ENCODE measurements around the gene SENP3. TPM values are rescaled to one million over a fixed set of nuclear protein-coding genes. Genes with fewer than 3 reads are reported as not detected.

SENP3 gene
- 59.5 and 61.3 TPM in 2 replicates for total RNA-seq (2014; rRNA removed; shearing (Covaris generic))

DNA sequence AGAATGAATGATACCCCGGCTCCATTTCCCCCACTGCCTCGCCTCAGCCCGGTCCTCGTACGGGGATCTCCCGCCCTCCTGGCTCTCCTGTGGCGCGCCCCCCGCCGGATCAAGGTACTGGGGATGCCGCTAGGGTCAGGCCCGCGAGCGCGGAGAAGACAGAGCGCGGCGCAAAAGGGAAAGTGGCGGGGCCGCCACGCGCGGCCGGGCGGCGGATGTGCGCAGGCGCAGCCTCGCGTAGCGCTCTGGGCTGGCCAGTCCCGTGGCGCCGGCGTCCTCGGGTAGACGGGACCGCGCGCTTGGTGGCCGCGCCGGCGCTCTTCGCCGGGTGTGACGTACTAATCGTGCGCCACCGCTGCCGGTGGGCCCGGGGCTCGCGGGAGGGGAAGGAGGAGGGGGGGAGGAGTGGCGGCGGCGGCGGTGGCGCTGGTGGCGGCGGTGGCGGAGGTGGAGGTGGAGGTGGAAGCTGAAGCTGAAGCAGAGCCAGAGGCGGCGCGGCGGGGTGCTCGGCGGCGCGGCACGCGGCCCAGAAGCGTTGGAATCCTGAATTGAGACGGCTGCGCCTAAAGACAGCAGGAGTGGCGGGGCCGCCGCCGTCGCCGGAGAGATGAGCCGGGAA lies at the start of gene SENP3:
SENP3 (plus strand) TSS at position 331 of the 619 bp plus-strand sequence. CDS start 1,158 bp downstream, outside the sequence.
- DNase-seq (ENCODE audit: low spot score) = peak; percentile 72

DNA sequence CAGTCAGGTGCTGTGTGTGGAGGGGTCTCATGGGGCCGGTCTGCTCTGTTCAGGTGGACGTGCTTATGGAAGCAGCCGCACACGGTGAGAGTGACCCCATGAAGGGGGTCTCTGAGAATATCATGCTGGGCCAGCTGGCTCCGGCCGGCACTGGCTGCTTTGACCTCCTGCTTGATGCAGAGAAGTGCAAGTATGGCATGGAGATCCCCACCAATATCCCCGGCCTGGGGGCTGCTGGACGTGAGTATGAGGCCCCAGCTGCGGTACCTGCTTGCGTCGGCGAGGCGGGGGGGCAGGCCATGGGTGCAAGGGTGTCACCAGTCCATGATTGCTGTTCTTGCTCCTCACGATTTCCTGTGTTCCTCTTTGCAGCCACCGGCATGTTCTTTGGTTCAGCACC lies 49.6 kb upstream of the SENP3 start:
- no peak for DNase-seq (ENCODE audit: low spot score)

DNA sequence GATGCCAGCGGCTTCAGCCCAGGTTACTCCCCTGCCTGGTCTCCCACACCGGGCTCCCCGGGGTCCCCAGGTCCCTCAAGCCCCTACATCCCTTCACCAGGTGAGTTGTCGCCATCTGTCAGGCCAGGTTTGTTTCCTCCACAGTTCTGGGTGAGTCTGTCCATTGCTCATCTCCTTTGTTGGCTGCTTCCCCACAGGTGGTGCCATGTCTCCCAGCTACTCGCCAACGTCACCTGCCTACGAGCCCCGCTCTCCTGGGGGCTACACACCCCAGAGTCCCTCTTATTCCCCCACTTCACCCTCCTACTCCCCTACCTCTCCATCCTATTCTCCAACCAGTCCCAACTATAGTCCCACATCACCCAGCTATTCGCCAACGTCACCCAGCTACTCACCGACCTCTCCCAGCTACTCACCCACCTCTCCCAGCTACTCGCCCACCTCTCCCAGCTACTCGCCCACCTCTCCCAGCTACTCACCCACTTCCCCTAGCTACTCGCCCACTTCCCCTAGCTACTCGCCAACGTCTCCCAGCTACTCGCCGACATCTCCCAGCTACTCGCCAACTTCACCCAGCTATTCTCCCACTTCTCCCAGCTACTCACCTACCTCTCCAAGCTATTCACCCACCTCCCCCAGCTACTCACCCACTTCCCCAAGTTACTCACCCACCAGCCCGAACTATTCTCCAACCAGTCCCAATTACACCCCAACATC lies 48.7 kb upstream of the SENP3 start:
- DNase-seq (ENCODE audit: low spot score) = no peak

DNA sequence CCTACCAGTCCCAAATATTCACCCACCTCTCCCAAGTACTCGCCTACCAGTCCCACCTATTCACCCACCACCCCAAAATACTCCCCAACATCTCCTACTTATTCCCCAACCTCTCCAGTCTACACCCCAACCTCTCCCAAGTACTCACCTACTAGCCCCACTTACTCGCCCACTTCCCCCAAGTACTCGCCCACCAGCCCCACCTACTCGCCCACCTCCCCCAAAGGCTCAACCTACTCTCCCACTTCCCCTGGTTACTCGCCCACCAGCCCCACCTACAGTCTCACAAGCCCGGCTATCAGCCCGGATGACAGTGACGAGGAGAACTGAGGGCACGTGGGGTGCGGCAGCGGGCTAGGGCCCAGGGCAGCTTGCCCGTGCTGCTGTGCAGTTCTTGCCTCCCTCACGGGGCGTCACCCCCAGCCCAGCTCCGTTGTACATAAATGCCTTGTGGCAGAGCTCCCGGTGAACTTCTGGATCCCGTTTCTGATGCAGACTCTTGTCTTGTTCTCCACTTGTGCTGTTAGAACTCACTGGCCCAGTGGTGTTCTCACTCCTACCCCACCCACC lies 47.8 kb upstream of the SENP3 start:
- no peak for DNase-seq (ENCODE audit: low spot score)

DNA sequence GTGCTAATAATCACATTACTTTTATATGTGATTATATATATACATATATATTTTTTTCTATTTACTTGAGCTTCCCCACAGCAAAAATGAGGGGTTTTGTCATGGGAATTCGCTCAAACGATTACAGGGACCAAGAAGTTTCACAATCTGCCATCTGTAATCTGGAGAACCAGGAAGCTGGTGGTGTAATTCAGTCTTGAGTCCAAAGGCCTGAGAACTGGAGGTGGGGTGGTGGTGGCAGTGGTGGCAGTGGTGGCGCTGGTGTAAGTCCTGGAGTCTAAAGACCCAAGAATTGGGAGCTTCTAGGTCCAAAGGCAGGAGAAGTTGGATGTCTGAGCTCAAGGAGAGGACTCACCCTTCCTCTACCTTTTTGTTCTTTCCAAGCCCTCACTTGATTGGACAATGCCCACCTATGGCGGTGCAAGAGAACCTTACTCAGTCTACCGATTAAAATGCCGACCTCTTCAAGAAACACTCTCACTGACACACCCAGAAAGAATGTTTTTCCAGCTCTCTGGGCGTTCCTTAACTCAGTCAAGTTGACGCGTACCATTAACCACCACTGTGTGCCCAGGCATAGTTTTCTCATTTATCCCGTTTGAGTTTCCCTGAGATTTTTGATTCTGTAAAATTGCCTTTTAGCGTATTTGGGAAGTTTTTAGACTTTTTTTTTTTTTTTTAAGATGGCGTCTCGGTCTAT lies 45.7 kb upstream of the SENP3 start:
- no peak for DNase-seq (ENCODE audit: low spot score)

DNA sequence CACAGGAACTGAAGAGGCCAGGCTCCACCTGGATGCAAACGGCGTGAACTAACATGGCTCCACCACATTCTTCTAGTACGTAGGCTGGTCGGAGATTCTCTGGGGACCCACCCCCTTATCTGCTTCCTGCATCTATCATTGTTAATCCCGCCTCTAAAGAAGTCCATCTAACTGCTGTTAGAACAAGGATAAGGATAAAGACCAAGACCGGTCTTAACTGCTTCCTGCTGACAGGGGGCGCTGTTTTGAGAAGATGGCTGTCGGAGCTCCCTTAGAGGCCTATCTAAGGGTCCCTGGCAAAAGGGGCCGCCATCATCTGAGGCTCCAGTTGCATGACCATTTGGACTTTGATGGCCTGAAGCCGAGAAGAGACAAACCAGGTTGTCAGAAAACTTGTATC lies 38.7 kb upstream of the SENP3 start:
- DNase-seq (ENCODE audit: low spot score) = no peak

DNA sequence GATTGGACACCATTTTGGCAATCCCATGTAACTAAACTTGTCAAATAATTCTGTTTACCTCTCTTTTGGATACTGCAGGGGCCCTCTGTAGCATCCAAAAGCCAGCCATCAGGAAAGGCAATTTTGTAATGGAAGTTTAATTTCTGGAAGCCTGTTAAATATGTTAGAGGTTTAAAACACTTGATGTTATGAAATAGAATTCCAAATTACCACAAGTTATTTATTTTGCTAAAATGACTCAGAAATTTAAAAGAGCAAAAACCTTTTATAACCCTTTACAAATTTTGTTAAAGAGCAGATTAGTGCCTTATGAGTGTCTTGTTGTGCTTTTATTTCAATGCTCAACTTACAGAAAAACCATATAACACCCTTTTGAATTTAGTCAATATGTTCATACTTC lies 32.9 kb upstream of the SENP3 start:
- DNase-seq (ENCODE audit: low spot score) = no peak

DNA sequence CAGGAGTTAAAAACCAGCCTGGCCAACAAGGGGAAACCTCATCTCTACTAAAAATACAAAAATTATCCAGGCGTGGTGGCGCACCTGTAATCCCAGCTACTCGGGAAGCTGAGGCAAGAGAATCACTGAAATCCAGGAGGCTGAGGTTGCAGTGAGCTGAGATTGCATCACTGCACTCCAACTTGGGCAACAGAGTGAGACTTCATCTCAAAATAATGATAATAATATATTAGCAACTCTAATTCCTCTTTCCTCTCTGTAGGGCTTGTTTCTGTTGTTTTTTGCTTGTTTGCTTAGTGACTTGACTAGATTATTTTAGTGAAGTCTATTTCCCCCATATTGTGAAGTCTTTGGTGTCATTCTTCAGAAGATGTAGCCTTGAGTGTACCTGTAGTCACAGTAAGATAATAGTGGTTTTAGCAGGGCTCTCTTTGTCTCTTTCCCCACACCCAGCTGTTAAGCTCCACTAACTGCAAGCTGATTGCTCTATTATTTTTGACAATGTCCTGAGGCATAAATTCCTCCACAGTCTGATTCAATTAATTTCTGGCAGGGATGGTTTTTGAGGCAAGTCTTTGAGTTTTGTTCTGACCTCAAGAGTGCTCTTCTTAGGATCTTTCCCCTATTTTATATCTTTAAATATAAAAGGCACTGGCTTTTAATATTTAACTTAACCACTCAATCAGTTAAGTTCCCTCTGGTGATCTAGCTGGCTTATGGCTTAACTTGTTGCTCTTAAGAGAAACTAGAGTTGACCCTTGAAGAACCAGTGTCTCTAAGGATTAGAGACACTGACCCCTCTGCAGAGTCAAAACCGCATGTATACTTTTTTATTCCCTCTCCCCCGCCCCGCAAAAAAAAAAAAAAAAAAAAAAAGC lies 31.5 kb upstream of the SENP3 start:
- no peak for DNase-seq (ENCODE audit: low spot score)

DNA sequence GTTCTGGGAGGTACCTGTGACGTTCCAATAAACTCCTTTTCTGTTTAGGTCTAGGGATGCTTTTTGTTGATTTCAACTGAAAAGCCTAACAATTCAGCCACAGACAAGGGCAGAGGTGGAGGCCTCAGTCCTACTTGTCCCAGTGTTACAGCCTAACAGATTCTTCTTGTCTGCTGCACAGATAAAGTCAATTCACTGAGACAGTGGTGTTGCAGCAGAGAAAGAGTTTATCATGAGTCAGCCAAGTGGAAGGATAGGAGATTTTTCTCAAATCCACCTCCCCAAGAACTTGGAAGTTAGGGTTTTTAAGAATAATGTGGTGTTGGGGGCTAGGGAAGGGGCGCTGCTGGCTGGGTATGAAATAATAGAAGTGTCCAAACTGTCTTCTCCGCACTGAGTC lies 23.7 kb upstream of the SENP3 start:
- no peak for DNase-seq (ENCODE audit: low spot score)

DNA sequence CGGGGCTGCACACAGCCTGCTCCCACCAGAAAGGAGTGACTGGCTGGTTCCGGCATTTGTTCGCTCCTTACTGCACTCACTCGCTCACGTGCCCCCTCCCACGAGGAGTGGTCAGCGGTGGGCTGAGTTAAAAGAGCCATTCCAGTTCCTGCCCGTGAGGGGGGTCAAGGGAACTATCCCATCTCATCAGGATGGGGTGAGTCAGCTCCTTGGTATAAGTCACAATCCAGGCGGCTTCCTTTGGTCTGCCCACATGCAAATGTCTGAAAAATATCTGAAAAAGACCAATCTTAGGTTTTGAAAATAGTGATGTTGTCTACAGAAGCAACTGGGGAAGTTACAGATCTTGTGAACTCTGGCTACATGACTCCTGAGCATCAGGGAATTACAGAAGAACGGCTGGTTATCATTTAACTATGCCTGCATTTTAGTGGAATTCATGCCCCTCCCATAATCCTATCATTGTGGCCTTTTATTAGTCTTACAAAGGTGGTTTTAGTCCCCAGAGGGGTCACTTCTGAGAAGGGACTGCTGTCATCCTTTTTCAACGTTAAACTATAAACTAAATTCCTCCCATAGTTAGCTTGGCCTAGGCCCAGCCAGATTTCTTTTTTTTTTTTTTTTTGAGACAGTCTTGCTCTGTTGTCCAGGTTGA lies 22.7 kb upstream of the SENP3 start:
- DNase-seq (ENCODE audit: low spot score) = no peak

DNA sequence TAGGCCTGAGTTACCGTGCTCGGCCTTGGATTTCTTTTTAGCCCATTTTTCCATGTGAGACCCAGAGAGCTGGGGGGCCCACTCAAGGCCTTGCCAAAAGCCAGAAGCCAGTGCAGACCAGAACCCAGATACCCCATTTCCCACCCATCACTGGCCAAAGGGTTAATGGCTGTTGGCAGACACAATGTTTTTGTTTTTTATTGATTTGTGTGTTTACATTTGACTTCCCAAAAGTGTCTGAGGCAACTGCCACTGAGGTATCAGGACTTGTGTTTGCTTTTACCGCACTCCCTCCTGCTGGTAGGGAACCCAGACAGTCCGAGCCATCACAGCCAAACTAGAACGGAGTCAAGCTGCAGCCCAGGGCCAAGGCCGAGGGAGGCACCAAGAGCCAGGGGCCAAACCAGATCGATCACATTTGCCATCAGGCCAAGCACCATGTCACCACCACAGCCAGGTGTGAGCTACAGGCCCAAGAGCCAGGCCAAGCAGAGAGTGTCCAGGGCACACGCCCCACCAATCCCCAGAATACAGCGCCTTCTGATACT lies 20.6 kb upstream of the SENP3 start:
- DNase-seq (ENCODE audit: low spot score) = no peak

DNA sequence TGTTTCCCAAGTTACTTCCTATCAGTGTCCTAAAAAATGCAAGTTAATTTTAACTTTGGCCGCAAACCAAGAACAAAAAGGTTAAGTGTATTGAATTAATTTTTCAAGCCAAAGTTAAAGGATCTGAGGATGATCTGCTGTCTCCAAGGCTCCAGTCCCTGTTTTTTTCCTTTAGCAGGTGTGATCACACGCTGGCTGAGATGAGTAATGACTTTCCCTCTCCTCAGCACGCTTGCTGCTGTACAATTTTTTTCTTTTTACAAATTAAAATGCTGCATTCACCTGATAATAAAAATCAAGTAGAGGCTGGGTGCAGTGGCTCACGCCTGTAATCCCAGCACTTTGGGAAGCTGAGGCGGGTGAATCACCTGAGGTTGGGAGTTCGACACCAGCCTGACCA lies 16.8 kb upstream of the SENP3 start:
- no peak for DNase-seq (ENCODE audit: low spot score)

DNA sequence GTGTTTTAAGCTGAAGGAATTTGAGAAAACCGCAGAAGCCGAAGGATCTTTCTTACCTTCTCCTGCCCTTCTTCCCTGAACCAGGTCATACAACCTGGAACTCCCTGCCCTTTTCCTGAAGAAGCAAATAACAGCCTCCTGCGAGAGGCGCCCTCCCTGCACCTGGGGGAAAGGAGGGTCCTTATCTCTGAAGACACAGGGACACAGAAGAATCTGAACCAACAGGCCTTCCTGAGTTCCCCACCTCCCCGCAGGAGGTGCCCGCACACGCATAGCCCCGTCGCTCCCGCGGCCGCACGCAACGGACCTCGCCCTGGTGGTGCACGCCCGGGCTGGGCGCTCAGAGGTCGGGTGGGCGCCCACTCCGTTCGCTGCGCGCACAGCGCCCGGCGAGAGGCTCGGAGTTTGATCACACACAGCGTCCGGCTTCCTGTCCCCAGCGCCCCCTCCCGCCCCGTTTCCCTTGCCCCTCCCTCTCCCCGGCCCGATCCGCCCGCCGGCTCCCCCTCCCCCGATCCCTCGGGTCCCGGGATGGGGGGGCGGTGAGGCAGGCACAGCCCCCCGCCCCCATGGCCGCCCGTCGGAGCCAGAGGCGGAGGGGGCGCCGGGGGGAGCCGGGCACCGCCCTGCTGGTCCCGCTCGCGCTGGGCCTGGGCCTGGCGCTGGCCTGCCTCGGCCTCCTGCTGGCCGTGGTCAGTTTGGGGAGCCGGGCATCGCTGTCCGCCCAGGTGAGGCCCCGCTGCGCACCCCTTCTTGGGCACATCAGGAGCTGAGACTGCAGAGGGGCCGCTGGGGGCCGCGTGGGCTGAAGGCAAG lies 12.9 kb upstream of the SENP3 start, which contains the start of gene TNFSF12:
TNFSF12 (plus strand) TSS at position 474 of the 816 bp plus-strand sequence; CDS start at position 570, 96 bp downstream.
- DNase-seq (ENCODE audit: low spot score) = no peak

DNA sequence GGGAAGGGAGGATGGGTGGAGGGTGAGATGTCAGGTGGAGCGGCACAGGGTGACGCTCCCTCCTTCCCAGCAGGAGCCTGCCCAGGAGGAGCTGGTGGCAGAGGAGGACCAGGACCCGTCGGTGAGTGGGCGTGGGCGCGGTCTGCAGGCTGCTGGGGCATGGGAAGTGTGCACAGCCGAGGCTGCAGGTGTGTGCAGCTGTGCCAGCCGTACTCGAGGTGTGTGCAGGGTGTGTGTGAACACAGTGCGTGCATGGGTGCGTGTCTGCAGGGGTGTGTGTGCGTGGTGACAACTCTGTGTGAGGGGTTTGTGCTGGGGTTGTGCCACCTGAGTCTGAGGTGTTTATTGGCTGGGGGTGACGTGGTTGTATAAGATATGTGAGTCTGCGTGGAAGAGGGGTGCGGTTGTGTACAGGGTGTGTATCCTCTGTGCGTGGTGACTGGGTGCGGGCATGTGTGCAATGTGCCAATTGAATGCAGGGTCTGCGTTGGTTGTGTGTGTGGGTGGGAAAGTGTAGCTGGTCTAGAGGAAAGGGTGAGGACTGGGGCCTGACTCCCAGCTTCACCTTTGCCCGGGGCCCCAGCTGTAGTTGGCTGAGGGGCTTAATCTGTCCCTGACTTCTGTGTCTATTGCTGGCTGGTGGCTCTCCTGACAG lies 12.2 kb upstream of the SENP3 start:
- no peak for DNase-seq (ENCODE audit: low spot score)

DNA sequence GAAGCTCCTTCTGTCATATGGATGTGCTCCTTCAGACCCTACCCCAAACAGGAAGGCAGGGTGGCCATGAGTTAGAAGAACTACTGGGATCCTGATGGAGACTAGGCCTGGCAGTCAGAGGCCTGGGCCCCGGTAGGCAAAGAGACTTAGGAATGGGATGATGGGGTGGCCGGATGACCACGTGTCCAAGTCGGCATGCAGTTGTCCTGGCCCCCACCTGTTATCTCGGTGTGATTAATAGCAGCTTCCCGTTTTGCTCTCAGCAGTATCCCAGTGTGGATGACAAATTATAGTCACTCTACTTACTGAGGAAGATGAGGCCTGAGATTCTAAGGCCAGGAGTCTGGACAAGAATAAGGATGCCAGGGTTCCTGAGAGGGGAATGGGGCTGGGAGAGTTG lies 11.4 kb upstream of the SENP3 start:
- no peak for DNase-seq (ENCODE audit: low spot score)

DNA sequence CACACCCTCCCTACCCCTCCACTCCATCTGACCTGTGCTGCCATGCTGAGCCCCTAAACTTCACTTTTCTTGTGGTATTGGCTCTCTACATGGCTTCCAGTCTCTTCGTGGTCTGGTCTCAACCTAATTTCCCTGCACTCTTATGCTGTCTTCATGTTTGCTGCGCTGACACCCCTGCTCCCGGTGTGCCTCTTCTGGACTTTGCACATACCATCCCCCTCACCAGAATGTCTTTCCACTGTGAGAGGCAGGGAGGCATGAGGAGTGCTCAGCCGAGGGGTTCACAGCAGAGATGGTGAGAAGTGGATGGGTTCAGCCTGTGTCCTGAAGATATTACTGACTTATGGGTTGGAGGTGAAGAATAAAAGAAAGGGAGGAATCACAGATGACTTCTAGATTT lies 10.3 kb upstream of the SENP3 start:
- no peak for DNase-seq (ENCODE audit: low spot score)

DNA sequence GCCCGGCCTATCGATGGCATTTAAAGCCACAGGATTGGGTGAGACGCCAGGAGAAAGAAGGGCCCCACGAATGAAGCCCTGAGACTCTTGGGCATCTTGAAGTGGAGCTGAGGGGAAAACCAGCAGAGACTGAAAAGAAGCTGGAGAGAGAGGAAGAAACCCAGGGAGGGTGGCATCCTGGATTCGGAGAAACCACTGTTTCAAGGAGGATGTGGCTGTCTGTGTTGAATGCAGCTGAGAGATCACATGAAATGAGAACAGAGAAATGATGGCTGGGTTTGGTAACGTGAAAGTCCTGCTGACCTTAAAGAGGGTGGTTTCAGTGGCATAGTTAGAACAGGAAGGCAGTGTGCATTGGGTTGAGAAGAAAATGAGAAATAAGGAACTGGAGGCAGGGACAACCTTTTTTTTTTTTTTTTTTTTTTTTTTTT lies 9.1 kb upstream of the SENP3 start:
- DNase-seq (ENCODE audit: low spot score) = no peak

DNA sequence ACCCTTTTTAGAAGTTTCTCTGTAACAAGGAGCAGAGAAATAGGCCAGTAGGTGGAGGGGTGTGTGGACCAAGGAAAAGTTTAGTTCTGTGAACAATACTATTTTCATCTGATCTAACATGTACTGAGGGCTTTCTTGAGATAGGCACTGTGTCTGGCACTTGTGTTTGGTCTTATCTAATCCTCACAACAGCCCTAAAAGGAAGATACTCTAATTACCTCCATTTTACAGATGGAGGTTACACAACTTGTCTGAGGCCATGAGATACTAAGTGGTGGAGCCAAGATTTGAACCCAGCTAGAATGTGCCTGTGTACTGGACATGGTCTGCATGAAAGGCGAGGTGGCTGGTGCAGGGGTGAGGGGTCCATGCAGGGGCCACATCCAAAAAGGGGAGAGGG lies 8.4 kb upstream of the SENP3 start:
- DNase-seq (ENCODE audit: low spot score) = no peak

DNA sequence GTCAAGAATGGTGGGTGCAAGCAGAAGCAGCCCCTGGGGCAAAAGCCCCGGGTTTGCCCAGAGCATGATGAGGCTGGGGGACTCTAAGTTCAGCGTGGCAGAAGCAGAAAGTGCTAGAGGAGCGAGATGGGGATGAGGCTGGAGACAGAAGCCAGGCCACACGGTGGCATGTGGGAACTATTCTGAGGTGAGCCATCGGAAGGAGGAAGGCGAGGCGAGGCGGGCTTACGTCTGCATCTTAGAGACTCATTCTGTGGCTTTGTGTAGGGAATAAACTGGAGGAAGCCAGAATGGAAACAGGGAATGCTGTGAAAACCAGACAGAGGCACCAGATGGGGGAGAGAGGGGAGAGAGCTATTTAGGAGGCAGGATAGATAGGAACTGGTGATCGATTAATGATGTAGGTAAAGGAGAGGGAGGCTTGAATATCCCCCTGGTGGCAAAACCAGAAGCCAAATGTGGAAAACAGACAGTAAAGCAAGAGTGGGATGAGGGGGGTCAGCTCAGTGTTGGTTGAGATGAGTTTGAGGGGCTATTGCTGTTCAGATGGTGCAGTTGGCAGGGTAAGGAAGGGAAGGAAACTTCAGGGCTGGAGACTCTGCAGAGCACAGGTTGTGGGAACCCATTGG lies 6.3 kb upstream of the SENP3 start:
- DNase-seq (ENCODE audit: low spot score) = no peak

All from H4 (cell line).